Lower leg skin (tissue), 3 donors: ENCODE results near the gene PDP2.

Experiments used
- POLR2A ChIP-seq, 2 donors: fragments of 450-650 bp; IDR thresholded peaks; one replicate each; pipeline ENCODE4 v1.6.1; 2016 to 2017; ENCODE audit warnings: antibody characterized with exemption in 2 of 2, mild to moderate bottlenecking in 1 of 2, moderate library complexity in 1 of 2
- TF ChIP-seq, protein P1 (sequence below), 3 donors: fragments of 450-650 bp; IDR thresholded peaks; one replicate each; pipeline ENCODE4 v1.5.1; 2016; ENCODE audit warnings: antibody characterized with exemption in 3 of 3, mild to moderate bottlenecking in 3 of 3, moderate library complexity in 2 of 3

DNA sequence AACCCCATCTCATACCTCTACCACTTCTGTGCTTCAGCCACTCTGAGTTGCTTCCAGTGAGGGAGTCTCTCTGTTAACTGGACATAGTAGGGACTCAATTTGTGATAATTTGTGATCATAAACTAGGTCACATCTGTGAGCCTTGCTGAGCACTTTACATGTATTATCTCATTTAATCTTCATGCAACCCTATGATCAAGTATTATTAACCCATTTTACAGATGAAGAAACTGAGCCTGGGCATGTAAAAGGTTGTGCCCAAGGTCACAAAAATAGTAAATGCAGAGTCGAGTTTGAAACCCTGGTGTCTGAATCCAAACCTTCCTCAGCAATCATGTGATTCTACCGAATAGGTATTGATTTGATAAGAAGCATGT lies 18.6 kb downstream of the PDP2 start:
- TF ChIP-seq, protein P1, sequence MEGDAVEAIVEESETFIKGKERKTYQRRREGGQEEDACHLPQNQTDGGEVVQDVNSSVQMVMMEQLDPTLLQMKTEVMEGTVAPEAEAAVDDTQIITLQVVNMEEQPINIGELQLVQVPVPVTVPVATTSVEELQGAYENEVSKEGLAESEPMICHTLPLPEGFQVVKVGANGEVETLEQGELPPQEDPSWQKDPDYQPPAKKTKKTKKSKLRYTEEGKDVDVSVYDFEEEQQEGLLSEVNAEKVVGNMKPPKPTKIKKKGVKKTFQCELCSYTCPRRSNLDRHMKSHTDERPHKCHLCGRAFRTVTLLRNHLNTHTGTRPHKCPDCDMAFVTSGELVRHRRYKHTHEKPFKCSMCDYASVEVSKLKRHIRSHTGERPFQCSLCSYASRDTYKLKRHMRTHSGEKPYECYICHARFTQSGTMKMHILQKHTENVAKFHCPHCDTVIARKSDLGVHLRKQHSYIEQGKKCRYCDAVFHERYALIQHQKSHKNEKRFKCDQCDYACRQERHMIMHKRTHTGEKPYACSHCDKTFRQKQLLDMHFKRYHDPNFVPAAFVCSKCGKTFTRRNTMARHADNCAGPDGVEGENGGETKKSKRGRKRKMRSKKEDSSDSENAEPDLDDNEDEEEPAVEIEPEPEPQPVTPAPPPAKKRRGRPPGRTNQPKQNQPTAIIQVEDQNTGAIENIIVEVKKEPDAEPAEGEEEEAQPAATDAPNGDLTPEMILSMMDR (IDR thresholded peaks at IDR 0.05) = no peak
- TF ChIP-seq POLR2A (IDR thresholded peaks at IDR 0.05) = no peak
